Stimulated activated CD8-positive, alpha-beta memory T cell treated with anti-CD3 and anti-CD28 coated beads, Interleukin-7, amount 100 ng/mL, for 4 hours (primary cell): ENCODE data around the gene ENTPD6.

Experiments used
- DNase-seq, 2 donors: peaks; one replicate each; pipeline ENCODE4 v3.0.0-alpha.2; 2020; ENCODE audit warnings: low read depth in 2 of 2

The ENTPD6 gene

DNA sequence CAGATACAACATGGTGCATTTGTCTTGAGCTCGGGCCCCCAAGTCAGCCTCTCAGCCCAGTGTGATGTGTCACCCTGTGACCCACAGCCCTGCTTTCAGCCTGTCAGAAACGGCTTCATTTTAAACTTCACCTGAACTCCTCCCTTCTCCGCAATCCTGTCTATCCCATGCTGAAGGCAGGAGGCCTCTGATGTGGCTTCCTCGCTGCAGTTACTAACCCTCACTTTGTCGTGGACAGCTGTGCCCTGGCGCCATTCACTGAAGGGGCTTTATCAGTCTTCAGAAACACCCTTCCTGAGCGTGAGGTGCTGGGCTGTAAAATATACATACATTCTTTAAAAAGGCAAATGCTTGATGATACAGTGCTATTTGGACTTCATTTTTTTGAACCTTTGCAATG lies 7.9 kb upstream of the ENTPD6 start:
- no peak for DNase-seq

DNA sequence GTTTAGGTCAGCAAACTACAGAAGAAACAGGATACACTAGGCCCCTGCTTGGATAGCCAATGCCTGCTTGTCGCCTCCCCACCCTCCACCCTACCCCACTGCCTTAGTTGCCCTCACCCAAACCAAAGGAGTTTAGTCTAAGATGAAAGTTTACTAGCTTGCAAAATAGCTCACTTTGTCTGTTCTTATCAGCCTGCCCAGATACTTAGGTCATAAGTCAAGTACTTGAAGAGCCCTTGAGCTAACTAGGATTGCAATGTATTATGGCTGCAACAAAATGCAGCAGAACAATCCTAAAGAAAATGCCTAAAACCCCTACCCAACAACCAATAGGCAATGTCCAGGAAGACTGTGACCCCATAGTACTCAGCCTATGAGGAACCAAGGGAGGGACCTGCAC lies 7.3 kb upstream of the ENTPD6 start:
- no peak for DNase-seq

DNA sequence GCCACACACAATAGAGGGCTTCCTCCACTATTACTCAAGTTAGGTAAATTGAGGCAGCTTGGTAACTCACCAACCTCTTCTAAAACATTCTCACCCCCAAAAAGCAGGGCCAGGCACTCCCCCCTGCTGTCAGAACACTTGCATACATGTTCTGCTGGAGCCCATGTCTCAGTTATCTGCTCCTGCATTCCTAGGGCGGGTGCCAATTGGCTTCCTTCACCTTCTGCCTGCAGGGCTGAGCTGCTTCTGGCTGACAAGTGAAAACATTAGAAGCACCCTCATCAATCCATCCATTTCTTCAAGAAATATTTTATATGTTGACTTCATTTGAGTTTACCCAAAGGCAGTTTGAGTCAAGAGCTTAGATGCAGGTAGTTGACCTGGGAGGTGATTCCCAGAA lies 4.5 kb upstream of the ENTPD6 start:
- DNase-seq: no peak

DNA sequence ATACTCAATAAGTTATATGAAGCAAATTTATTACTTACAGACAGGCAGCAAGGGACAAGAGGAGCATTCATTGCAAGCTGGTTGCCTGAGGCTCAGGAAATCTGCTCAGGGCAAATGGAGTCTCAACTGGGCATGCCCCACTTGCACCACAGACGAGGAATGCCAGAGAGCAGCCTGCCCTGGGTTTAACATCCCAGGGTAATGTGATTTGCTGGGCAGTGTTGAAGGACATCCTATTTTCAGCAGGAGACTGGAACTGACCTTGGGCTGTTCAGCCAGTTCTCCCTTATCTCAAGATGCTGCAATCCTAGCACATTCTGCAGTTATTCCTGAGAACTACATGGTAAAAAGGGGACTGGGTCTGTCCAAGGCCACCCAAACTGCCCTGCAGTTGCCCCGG lies 3.8 kb upstream of the ENTPD6 start:
- no peak for DNase-seq

DNA sequence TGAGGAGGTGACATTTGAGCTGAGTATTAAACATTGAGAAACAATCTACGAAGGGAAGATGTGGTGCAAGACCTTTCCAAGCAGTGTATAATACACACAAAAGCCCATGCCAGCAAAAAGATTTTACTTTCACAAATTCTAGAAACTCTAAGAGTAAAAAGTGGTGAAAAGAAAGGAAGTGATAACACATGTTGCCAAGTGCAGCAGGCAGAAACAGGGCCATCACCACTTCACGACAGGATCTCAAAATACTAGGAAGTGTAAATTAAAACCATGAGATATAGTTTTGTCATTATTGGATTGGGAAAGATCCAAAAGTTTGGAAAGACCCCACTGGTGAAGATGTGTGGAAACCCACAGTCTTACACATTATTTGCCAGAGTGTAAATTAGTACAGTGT lies 1.7 kb upstream of the ENTPD6 start:
- DNase-seq: no peak

DNA sequence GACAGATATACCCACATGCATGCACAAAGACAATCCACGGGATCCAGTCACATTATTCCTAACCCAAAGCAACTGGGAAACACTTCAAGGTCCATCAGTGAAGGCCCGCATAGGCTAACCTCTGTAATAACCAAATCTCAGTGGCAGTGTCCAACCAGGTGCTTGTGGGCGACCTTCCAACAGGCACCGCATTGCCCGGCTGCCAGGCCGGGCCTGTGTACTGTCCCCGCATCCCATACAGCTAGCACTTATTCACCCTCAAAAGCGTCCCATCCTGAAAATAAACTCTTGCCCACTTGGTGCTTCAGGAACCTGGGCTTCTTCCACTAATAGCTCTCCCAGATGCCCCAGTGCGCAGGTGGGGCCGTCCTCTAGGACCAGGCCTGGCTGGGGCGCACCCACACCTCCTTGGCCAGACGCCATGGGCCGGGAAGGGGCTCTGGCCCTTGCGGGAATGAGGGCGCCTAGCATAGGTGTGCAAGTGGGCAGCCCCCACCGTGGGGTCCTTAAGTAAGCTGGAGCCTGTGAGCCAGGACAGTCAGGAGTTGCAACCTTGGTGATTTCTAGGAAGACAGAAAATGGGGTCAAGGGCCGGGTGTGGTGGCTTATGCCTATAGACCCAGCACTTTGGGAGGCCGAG lies 1.1 kb upstream of the ENTPD6 start:
- DNase-seq: no peak

DNA sequence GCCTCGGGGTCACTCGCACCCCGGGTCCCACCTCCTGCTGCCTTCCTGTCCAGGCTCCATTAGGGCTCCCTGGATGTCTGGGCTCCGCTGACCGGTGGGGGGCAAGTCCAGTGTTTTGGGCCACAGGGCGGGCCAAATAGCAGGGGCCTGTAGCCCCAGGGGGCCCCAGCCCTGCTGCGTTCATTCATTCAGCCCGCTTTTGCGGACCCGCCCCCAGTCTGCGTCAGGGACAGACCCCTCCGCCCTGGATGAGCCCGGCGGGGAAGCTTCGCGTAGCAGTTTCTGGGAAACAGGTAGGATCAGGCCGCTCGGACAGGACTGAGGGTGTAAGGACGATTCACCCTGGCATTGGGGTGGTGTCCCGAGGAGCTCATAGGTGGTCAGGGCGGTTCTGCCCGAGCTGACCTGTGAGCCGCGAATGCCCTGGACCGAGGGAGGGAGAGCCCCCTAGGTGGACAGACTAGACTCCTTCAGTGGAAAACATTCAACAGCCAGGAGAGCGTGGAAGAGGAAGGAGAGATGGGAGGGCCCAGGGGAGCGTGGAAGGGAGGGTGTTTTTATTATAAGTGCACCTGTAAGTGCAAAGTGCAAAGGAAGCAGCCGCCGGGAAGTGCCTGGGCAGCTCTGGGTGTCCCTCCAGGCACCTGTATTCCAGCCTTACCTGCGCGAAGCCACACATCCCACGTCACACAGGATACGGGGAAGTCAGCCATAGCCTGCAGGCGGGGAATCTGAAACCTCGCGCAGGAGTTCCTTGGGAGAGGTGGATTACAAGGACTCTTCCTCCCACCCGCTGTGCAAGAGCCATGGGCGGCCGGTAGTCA lies 662 bp downstream of the ENTPD6 start:
- peak in 1 of 2 donors; percentile 2 for DNase-seq

DNA sequence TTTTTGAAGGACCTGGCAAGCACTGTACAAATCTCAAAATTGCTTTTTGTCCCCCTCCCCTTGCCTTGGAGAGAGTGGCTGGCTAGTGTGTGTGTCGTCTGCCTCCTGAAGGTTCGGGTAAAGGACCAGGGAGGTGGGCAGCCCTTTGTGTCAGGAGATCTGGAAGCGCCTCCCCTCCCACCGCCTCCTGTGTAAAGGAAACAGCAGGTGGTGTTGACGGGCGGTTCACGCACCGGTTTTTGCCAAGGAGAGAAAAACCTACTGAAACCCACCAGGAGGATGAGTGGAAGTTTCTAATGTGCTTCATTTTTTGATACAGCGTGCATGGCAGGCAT lies 1.2 kb downstream of the ENTPD6 start:
- no peak for DNase-seq

DNA sequence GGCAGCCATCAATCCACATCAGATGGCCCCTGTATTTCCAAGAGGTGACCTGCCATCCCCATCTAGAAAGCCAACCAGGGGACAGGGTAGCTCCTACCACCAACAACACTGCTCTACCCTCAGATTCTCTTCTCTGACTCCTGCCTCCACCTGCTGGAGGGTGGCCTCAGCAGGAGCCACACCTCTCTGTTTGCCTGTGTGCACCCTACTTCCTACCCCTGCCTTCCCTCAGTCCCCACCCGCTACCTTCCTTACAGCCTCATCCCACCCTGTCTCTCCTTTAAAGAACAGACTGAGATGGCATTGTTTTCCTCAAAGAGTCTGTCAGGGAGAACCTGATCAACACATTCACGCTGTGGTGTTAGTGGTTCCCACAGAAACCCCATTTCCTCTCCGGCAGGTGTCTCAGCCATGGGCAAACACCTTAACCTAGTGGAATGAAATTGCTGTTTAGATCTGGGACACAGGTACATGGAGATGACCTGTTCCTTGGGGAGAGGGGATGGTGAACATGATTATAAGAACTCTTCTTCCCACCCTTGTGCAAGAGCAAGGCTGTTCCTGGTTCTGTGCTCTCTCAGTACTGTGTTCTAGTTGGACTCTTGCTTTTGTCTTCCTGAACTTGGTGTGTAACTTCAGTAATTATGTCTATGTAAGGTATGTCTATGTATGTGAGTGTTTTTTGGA lies 1.8 kb downstream of the ENTPD6 start:
- DNase-seq: no peak

DNA sequence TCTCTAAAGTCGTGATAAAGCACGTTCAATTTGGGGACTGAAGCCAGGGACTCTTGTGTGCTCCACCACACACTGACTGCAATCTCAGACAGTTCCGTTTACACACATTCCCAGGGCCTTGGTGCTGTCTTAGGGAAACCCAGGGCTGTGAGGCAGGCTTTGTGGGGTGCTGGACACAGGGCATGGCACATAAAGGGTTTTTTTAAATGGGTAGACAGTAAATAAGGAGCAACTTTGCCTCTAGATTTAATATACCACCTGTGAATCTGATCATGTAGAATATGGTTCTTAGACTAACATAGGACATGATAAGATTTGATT lies 2.3 kb downstream of the ENTPD6 start:
- no peak for DNase-seq

DNA sequence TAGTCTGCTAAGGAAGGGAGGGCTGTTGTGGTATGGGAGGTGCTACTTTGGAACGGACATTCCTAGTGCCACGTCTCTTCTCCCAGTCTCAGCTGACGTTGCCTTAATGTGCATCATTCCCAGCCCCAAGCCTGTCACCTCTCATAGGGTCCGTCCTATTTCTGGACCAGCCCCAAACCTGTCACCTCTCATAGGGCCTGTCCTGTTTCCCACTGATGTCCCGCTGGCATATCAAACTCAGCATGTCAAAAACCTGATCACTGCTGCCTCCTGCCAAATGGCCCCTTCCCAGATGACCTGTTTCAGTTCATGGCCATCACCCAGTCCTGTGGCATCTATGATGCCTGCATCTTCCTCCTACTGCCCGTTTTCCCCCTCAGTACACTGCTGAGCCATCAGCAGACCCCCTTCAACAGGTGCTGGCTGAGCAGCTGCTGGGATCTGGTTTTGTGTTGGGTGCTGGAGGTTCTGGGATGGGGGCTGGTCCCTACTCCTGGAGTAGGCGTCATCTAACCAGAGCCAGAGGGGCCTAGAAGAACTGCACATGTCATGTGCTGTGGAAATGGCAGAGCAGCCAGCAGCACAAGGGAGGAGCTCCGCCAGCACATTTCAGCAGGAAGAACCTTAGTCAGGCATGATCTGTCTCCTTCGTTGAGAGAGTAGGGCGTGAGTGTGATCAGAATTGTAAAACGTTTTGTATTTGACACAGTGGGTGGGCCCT lies 3.3 kb downstream of the ENTPD6 start:
- DNase-seq: no peak

DNA sequence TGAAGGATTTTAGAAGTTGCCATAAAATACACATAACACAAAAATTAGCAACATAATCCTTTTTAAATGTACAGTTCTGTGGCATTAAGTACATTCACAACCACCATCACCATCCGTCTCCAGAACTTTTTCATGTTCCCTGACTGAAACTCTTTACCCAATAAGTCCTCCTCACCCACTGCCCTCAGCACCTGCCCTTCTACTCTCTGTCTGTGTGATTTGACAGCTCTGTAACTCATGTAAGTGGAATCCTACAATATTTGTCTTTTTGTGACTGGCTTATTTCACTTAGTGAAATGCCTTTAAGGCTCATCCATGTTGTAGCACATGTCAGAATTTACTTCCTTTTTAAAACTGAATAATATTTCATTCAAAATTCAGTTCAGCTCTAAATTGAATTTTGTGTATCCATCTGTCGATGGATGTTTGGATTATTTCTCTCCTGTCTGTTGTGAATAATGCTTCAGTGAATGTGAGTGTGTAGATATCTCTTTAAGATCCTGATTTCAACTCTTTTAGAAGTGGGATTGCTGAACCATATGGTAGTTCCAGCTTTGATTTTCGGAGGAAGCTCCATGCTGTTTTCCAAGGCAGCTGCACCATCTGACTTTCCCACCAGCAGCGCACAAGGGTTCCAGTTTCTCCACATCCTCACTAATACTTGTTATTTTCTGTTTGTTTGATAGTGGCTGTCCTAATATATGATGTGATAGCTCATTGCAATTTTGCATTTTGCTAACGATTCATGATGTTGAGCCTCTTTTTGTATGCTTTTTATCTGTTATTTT lies 4.2 kb downstream of the ENTPD6 start:
- no peak for DNase-seq

DNA sequence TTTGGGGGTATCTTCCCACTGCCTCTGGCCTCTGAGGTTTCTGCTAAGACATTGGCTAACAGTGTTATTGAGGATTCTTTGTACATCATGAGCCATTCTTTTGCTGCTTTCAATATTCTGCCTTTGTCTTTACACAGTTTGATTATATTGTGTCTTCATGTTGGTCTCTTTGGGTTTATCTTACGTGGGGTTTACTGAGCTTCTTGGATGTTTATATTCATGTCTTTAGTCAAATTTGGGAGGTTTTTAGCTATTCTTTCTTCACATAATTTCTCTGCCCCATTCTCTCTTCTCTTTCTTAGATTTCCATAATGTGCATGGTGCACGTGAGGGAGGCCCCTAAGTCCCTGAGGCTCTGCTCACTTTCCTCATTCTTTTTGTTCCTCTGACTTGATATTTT lies 7.6 kb downstream of the ENTPD6 start:
- DNase-seq: no peak

DNA sequence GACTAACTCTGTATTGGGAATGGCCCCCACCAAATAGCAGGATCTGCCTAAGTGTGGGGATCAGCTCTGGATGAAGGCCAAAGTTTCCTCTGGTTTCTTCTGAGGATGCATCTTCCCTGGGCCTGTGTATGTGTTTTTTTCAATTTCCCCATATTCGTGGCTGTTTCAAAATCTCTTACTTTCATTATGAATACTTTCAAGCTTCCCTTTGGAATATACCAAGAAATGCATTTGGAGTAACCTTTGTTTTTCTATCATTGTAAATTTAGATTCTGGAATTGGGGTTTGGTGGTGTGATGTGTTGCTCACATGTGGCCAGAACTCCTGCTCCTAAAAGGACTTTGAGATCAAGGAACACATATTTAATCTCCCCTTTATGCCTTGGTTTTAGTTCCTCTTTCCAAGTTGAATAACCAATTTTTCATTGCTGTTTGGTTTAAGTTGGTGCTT lies 8.4 kb downstream of the ENTPD6 start:
- no peak for DNase-seq

DNA sequence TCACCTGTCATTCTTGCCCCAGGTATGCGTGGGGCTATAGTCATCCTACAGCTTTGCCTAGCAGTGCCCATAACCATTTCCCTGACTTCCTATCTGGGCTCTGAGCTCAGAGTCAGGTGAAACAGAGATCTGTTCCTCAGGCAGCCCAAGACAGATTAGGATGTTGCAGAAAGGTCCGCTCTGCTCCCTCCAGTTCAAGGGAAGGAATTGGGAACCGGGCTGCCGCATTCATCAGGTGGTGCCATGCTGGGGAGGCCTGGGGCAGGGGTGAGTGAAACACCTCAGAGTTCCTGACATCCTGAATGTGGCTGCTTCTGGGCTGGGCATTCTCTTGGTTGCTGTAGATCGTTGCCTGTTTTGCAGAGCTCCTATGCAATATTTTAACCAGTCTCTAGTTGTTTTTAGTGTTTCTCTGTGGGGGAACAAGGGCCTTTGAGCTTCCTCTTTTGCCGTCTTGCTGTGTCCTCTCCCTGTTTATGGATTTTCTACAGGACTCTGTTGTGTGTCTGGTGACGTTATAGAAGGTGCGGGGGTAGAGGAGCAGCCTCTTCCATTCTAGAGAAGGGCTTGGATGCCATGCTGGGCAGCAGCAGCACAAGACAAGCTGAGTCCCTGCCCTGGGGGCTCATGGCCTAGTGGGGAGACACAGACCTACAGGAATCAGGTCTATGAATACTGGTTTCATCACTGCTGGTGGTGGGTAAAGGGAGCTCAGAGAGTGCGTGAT lies 9.2 kb downstream of the ENTPD6 start:
- DNase-seq: no peak

DNA sequence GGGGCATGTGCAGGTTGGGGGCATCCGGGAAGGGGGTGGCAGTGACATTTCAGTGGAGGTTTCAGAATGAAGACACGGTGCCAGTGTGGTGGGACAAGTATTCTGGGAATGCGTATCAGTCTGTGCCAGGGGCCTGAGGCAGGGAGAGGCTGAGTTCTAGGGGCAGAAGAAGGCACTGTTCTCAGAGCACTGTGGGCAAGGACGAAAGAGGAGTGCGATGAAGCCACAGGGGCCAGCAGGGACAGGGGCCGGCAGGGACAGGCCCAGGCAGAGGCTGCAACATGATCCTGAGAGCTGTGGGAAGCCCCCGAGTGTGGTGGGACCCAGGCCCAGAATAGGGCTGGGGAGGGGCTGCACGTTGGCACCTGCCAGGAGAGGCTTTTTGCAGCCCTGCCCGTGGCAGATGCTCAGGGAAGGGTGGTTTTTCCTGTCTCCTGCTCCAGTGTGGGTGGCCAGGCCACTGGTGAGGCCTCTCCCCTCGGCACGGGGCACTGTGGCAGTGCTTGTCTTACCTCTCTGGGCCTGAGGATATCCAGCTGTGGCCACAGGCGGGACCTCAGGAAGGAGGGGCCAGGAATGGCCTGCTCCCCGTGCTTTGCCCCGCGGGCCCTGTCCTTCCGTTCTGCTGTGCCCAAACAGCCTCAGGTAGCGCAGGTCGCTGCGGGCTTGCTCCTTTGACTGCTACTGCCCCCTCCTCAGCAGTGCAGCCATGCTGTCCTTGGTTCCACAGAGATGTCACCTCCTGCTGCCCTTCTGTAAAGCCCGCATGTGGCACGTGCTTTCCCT lies 10.0 kb downstream of the ENTPD6 start:
- no peak for DNase-seq

DNA sequence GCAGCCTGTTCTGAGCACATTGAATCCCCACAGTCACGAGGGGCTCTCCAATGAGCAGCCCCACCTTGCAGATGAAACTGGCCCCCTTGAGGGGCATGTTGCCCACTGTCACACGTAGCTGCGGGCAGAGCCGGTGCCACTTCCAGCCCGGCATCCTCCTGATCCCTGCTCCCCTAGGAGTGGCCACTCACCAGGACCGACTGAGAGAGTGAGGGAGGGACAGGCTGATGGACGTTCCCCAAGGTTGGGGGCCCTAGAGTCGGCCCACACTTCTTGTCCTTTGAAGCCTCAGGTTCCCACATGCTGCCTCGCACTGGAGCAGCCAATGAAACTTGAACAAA lies 10.5 kb downstream of the ENTPD6 start:
- DNase-seq: no peak

DNA sequence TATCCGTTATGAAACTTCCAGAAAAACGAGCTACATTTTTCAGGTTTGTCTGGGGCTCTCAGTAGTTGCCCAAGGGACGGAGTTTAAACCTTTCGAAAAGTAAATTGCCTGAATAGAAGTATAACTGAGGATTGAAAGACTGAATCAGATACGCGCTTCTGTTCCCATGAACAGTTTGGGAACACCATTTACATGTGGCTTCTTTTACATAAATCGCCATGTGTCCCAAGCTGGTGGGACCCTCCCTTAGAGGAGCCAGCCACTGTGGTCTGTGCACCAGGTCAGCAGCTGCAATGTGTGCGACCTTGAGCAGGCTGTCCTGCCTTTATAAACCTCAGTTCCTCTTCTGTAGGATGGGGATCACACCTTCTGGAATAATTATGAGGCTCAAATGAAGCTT lies 11.0 kb downstream of the ENTPD6 start:
- no peak for DNase-seq

DNA sequence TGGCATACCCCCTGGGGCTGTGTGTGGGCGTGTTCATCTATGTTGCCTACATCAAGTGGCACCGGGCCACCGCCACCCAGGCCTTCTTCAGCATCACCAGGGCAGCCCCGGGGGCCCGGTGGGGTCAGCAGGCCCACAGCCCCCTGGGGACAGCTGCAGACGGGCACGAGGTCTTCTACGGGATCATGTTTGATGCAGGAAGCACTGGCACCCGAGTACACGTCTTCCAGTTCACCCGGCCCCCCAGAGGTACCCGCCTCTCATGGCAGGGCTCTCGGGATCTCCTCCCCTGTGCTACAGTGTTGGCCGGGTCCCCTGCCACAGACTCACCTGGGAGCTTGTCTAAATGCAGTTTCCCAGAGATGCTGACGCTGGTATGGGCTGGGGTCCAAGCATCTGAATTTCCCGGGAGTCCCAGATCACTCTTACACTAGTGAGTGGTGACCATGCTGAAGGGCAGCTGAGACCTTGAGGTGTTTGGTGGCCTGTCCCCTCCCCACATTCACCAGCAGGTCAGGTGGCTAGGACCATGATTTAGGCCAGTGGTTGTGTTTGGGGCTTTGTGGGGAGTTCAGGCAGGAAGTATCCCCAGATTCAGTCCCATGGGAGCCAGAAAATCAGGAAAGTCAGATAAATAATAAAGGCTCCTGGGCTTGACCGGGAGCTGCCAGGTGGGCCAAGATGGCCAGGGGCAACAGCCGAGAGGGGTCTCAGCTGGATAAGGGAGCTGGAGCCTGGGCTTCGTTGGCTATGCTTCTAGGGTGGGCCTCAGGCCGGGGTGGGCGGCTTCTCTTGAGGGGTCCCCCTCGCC lies 11.8 kb downstream of the ENTPD6 start:
- no peak for DNase-seq
